Measurements from ENCODE around the gene HOXC4. TPM values are rescaled to one million over a fixed set of nuclear protein-coding genes. Genes with fewer than 3 reads are reported as not detected.
"Not testable (repeated sequence)": the region's sequence is repeated elsewhere in the genome, so short reads cannot be mapped to it uniquely, and the experiment has no call there.

The HOXC4 gene
- polyA plus RNA-seq, 4 donors, result 49.4 to 136 (median 65.6) TPM

- DNase-seq (ENCODE audit: low read depth in 4 of 4, low spot score in 3 of 4), result no peak
These were observed 458 bp upstream of the HOXC4 start for GRCh38 chr12:54053003-54053750.

- no peak for DNase-seq (ENCODE audit: low read depth in 4 of 4, low spot score in 3 of 4)
These were observed 1.1 kb downstream of the HOXC4 start for GRCh38 chr12:54054742-54055194.

GRCh38 chr12:54055552-54055951, 1.9 kb downstream of the HOXC4 start:
- DNase-seq (ENCODE audit: low read depth in 4 of 4, low spot score in 3 of 4), result no peak

DNA sequence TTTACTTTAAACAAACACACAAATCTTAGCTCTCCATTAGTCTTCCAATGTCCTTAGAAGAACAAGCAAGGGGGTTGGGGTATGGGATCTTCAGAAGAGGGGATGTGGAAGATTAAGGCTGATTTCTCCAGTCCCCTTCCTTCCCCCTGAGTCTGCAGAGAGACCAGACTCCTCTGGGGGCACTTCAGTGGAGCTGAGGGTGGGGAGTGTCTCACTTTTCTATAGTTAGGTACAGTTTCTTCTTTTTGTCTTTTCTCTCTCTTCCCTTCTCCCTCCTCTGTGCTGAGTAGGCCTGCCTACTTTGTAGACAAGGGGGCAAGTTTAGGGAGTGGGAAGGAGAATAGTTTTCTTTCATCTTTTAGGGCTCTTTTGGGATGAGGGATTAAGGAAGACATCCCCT, 2.5 kb downstream of the HOXC4 start:
- DNase-seq (ENCODE audit: low read depth in 4 of 4, low spot score in 3 of 4), result no peak

DNA sequence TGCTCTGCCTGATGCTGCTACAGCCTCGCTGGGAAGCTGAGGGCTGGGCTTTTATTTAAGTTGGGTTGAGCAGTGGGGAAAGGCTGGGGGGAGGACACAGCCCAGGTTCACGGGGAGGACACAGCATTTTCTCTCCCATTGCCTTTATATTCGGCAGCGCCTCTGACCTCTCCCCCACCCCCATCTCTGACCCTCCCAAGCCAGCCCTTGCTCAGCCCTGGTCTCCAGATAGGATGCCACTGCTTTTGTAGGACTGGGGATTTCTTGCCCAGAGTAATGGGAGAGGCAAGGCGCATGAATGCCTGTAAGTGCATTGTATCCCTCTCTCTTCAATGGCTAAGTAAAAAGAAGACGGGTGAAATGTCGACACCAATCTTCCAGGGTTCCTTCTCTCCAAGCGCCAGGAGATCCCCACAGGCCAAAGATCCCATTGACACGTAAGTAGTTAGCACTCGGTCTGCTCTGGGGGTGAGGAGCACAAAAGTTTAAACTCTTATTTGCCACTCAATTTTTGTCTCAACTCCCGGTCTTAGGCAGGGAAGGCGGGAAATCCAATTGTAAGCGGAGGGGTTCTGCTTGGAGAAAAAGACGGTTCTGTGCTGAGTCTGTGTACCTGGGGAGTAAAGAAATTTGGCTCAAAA, 4.6 kb downstream of the HOXC4 start:
- no peak for DNase-seq (ENCODE audit: low read depth in 4 of 4, low spot score in 3 of 4)

DNA sequence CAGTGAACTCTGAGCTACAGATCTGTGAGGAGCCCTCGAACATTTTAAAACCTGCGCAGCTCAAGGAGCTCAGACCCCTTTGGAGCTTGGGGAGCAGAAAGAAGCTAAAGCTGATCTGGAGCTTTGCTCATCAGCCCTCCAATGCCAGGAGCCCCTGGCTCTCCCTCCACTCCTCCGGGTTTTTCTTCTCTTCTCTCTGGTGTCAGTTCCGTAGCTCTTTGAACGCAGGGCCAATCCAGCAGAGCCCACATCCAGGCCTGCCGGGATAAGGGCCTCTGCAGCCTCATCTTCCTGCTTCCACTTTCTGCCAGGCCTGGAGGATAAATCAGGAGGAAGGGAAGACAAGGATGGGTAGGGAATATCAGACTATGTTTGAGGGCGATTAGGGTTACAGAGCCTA, 6.0 kb downstream of the HOXC4 start:
- DNase-seq (ENCODE audit: low read depth in 4 of 4, low spot score in 3 of 4), result no peak

DNA sequence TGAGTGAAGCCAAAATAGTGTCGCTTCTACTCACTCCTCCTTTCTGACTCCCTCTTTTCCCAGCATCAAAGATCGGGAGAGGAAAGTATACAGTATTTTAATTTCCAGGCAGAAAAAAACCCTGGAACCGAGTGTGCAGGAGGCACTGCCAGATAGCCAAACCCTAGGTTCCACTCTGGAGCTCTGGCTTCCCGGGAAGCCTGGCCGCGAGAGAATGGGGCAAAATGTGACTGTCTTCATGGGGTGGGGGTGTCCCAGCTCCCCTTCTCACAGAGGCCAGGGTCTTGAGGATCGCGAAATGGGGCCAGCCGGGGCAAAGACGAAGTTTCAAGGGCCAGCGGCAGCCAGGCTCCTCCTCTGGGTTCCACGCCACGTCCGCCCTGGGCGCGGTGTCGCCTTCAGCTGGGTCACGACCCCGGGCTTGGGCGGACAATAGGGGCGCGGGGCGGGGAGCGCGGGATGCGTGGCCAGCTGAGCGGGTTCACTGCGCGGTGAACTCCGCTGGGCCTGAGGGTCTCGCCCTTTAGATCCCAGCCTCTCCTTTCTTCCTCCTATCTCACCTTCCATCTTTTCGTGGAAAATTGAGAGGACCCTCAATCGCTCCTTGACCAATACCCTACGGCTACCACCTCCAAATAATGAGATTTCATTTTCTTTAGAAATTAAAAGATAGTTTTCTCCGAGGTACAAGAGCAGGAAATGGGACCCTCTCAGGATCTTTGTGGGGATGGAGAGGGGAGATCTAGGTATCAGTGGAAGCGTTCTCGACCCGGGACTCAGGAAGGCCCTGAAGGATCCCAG, 6.7 kb downstream of the HOXC4 start:
- DNase-seq (ENCODE audit: low read depth in 4 of 4, low spot score in 3 of 4), result no peak

- DNase-seq (ENCODE audit: low read depth in 4 of 4, low spot score in 3 of 4), result no peak
These were observed 7.5 kb downstream of the HOXC4 start for GRCh38 chr12:54060975-54061778.

- no peak for DNase-seq (ENCODE audit: low read depth in 4 of 4, low spot score in 3 of 4)
These were observed 12.0 kb downstream of the HOXC4 start for GRCh38 chr12:54065677-54066076.

GRCh38 chr12:54066408-54066807, 12.8 kb downstream of the HOXC4 start:
- DNase-seq (ENCODE audit: low read depth in 4 of 4, low spot score in 3 of 4), result no peak

DNA sequence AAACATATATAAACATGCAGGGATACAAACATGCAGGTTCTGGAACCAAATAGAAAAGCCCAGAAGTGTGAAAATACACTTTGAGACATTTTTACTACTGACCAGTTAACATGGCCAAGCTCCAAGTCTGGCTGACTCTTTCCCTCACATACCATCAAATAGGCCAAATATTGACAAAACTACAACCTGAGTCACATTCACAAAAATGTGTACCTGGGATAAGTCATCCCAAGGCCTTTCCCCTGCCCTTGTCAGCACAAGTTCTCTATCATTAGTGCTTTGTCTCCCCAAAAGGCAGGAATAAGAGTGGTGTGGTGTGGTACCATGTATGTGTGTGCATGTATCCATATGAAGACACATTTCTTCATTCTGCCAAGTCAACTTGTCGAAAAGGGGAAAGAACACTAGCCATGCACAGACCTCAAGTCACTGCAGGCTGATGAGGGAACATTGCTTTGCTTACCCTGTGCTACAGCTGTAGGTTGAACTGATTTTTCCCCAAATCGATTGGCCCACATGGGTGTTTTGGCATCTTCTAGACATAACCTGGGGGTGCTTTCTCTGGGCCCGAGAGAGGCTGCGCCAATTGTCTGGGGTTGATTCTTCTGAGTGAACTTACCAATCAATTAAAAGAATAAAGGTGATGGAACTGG, 14.9 kb downstream of the HOXC4 start:
- DNase-seq (ENCODE audit: low read depth in 4 of 4, low spot score in 3 of 4), result no peak

- DNase-seq (ENCODE audit: low read depth in 4 of 4, low spot score in 3 of 4), result no peak
These were observed 18.3 kb downstream of the HOXC4 start for GRCh38 chr12:54071942-54072341.

DNA sequence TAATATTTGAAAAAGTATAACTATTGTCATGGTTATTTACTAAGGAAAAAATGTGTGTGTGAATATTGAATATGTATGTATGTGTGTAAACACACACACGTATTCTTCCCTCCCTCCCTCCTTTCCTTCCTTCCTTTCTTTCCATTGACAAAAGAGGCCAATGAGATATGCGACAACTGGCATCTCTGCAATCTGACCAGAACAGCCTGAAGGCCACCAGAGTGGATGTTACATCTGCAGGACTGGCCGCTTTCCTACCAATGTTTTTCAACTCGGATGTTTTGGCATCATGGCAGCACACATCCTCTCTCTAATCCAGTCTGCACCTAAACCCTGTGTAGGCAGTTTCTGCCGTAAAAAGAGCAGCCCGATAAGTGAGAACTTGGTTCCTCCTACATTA, 20.7 kb downstream of the HOXC4 start:
- no peak for DNase-seq (ENCODE audit: low read depth in 4 of 4, low spot score in 3 of 4)

GRCh38 chr12:54075409-54075808, 21.8 kb downstream of the HOXC4 start:
- no peak for DNase-seq (ENCODE audit: low read depth in 4 of 4, low spot score in 3 of 4)

DNA sequence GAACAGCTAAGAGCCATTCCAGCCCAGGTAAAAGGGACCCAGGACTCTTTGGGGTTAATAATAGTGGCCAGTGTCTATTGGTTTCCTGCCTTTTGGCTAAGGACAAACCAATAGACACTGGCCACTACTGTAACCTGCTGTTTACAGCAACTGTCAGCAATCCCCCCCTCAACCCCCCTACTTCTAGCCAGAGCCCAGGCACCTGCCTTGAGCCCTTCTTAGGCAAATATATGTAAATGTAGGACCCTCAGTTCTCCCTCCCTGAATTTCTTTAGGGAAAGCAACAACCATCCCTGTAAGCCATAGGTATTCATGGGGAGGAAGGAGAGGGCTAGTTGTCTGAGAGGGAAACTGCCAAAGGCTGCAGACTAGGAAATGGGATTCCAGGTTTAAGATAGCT, 22.3 kb downstream of the HOXC4 start:
- no peak for DNase-seq (ENCODE audit: low read depth in 4 of 4, low spot score in 3 of 4)

GRCh38 chr12:54077843-54078242, 24.2 kb downstream of the HOXC4 start:
- not testable (repeated sequence) for DNase-seq (ENCODE audit: low read depth in 4 of 4, low spot score in 3 of 4)

DNA sequence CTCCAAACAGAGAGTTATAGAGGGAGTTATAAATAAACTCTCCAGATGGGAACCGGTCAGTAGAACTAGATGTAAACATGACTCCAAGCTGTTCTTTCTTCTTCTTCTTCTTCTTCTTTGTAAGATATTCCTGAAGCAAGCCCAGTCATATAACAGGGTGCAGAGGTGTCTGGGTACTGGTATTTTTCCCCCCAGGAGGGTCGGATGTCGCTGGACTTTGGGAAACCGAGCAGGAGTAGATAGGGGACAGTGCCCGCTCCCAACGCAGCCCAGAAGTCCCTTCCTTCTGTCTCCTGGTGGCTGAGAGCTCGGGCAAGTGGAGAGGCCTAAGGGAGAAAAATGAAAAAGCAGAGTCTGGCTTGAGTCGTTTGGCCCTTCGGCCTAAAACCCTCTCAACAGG, 25.5 kb downstream of the HOXC4 start:
- not testable (repeated sequence) for DNase-seq (ENCODE audit: low read depth in 4 of 4, low spot score in 3 of 4)

GRCh38 chr12:54080008-54080924, 26.6 kb downstream of the HOXC4 start:
- DNase-seq (ENCODE audit: low read depth in 4 of 4, low spot score in 3 of 4), result not testable (repeated sequence)

GRCh38 chr12:54081053-54081514, 27.4 kb downstream of the HOXC4 start:
- DNase-seq (ENCODE audit: low read depth in 4 of 4, low spot score in 3 of 4), result peak in 1 of 4 donors; percentile 69
